Measurements from ENCODE around the gene SLC9A9.

DNA sequence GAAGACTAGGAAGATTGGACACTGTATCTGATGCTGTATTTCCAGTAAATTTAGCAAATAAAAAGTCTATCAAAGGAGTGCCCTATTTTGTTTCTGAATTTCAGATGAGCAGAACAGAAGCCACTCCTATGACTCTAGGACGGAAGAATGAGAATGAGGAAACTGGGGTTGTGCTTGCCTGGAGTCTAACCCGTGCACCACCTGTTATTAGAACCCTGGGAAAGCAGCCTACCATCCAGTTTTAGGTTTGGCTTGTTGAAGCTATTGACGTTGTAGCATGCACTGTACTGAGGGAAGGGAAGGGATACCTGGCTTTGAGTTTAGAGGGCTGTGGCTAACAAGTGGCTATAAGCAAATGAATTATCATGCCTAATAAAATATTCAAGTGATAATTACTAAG is 318.5 kb downstream of the SLC9A9 start:
- TF ChIP-seq, protein P1, sequence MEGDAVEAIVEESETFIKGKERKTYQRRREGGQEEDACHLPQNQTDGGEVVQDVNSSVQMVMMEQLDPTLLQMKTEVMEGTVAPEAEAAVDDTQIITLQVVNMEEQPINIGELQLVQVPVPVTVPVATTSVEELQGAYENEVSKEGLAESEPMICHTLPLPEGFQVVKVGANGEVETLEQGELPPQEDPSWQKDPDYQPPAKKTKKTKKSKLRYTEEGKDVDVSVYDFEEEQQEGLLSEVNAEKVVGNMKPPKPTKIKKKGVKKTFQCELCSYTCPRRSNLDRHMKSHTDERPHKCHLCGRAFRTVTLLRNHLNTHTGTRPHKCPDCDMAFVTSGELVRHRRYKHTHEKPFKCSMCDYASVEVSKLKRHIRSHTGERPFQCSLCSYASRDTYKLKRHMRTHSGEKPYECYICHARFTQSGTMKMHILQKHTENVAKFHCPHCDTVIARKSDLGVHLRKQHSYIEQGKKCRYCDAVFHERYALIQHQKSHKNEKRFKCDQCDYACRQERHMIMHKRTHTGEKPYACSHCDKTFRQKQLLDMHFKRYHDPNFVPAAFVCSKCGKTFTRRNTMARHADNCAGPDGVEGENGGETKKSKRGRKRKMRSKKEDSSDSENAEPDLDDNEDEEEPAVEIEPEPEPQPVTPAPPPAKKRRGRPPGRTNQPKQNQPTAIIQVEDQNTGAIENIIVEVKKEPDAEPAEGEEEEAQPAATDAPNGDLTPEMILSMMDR (IDR thresholded peaks at IDR 0.05) = no peak
- TF ChIP-seq POLR2A (IDR thresholded peaks at IDR 0.05) = no peak

Data from uterus (tissue), 2 donors.